Measurements from ENCODE around the gene TMTC2. TPM values are rescaled to one million over a fixed set of nuclear protein-coding genes. Genes with fewer than 3 reads are reported as not detected.

TMTC2 gene
- total and polyA plus RNA-seq, 3 donors from 2014 or later = 8.1 to 22.4 (median 19.4) TPM

GRCh38 chr12:82904219-82904790 lies 217.6 kb downstream of the TMTC2 start:
- WGBS, 2 donors = 86 to 87% methylated on average over 5 of the region's 5 CpGs
- no peaks in the 10 kb centered on the region for H3K4me1 ChIP-seq
- no peak overlapping the region for H3K4me3 ChIP-seq
- H3K9me3 ChIP-seq = no peaks in the 10 kb centered on the region
- H3K27me3 ChIP-seq = no peaks in the 10 kb centered on the region
- intact Hi-C loops (cut with DNase I; ENCODE audit: low total_unique reads) = no loop called here
- H3K36me3 ChIP-seq (ENCODE audit: low read depth, missing control alignments) = no peaks in the 10 kb centered on the region
- TF ChIP-seq POLR2A (IDR thresholded peaks at IDR 0.05) (no peak), CTCF (IDR thresholded peaks at IDR 0.05) (no peak)
- no peak for DNase-seq
- no peak overlapping the region for H3K27ac ChIP-seq

GRCh38 chr12:82910246-82910893 lies 223.7 kb downstream of the TMTC2 start:
- intact Hi-C loops (cut with DNase I; ENCODE audit: low total_unique reads) = no loop called here
- no peak for DNase-seq
- WGBS, 2 donors = 81 to 86% methylated on average over 8 to 9 of the region's 9 CpGs
- Histone ChIP-seq H3K27me3 (no peaks in the 10 kb centered on the region), H3K4me1 (no peaks in the 10 kb centered on the region), H3K4me3 (no peak overlapping the region), H3K9me3 (no peaks in the 10 kb centered on the region), H3K36me3 (ENCODE audit: low read depth, missing control alignments) (no peaks in the 10 kb centered on the region), H3K27ac (no peak overlapping the region)
- TF ChIP-seq CTCF (IDR thresholded peaks at IDR 0.05) (no peak), POLR2A (IDR thresholded peaks at IDR 0.05) (no peak)

- WGBS, 2 donors = 95 to 100% methylated on average over 1 of the region's 1 CpG
- DNase-seq = no peak
- Histone ChIP-seq H3K4me1 (no peaks in the 10 kb centered on the region), H3K9me3 (no peaks in the 10 kb centered on the region), H3K27ac (no peak overlapping the region), H3K27me3 (no peaks in the 10 kb centered on the region), H3K36me3 (ENCODE audit: low read depth, missing control alignments) (no peaks in the 10 kb centered on the region), H3K4me3 (no peak overlapping the region)
- intact Hi-C loops (cut with DNase I; ENCODE audit: low total_unique reads) = no loop called here
- TF ChIP-seq POLR2A (IDR thresholded peaks at IDR 0.05) = no peak
- TF ChIP-seq CTCF (IDR thresholded peaks at IDR 0.05) = no peak
Measured at GRCh38 chr12:82912406-82912805, 225.7 kb downstream of the TMTC2 start.

GRCh38 chr12:82919388-82920054 lies 232.8 kb downstream of the TMTC2 start:
- Histone ChIP-seq H3K4me3 (no peak overlapping the region), H3K27me3 (no peaks in the 10 kb centered on the region), H3K27ac (no peak overlapping the region), H3K9me3 (no peaks in the 10 kb centered on the region), H3K36me3 (ENCODE audit: low read depth, missing control alignments) (no peaks in the 10 kb centered on the region), H3K4me1 (no peaks in the 10 kb centered on the region)
- no peak for DNase-seq
- 91 to 92% methylated on average over 7 of the region's 7 CpGs for WGBS, 2 donors
- intact Hi-C loops (cut with DNase I; ENCODE audit: low total_unique reads) = no loop called here
- TF ChIP-seq CTCF (IDR thresholded peaks at IDR 0.05) (no peak), POLR2A (IDR thresholded peaks at IDR 0.05) (no peak)

Measured in testis (tissue), 3 donors.